ENCODE measurements around the gene EFL1.
A peak's percentile ranks its signal among the peaks of the same experiment; 100 is the strongest.
"Not testable (repeated sequence)": the region's sequence is repeated elsewhere in the genome, so short reads cannot be mapped to it uniquely, and the experiment has no call there.

DNA sequence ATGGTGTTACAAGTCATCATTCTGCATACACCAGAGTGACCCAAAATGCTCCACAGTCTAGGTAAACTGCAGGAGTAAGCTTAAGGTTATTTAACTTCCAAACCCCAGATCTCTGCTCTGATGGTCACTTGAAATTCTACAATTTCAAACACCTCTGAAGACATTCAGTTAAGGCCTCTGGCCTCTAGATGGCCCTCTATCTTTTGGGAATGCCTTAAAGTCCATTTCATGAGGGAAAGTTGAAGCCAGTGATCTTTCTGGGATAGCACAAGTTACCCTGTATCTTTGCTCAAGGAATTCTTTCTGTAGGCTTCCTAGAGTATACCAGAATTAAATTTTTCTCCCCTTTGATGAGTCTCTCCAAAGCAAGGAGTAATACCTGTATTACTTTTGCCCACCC is 18.7 kb upstream of the EFL1 start:
- TF ChIP-seq, protein P1, sequence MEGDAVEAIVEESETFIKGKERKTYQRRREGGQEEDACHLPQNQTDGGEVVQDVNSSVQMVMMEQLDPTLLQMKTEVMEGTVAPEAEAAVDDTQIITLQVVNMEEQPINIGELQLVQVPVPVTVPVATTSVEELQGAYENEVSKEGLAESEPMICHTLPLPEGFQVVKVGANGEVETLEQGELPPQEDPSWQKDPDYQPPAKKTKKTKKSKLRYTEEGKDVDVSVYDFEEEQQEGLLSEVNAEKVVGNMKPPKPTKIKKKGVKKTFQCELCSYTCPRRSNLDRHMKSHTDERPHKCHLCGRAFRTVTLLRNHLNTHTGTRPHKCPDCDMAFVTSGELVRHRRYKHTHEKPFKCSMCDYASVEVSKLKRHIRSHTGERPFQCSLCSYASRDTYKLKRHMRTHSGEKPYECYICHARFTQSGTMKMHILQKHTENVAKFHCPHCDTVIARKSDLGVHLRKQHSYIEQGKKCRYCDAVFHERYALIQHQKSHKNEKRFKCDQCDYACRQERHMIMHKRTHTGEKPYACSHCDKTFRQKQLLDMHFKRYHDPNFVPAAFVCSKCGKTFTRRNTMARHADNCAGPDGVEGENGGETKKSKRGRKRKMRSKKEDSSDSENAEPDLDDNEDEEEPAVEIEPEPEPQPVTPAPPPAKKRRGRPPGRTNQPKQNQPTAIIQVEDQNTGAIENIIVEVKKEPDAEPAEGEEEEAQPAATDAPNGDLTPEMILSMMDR (conservative IDR thresholded peaks at IDR 0.05; ENCODE audit: low read depth in 2 of 2): peak; percentile 11 to 47; a peak in 2 of 4 replicates
- TF ChIP-seq EZH2phosphoT487 (IDR thresholded peaks at IDR 0.05; ENCODE audit: unreplicated experiment); EZH2 (IDR thresholded peaks at IDR 0.05; ENCODE audit: low read depth, unreplicated experiment); ZNF331 (CRISPR knock-in tag; IDR thresholded peaks at IDR 0.05; ENCODE audit: low read depth); CREB1 (CRISPR knock-in tag; IDR thresholded peaks at IDR 0.05; ENCODE audit: low read depth); JUNB (IDR thresholded peaks at IDR 0.05; ENCODE audit: unreplicated experiment); POLR2AphosphoS5 (IDR thresholded peaks at IDR 0.05; ENCODE audit: low read depth); ETS1 (IDR thresholded peaks at IDR 0.05); NANOG (IDR thresholded peaks at IDR 0.05; ENCODE audit: borderline replicate concordance); STAT1 (IDR thresholded peaks at IDR 0.05; ENCODE audit: unreplicated experiment); ZNF114 (CRISPR knock-in tag; IDR thresholded peaks at IDR 0.05); ZNF462 (CRISPR knock-in tag; IDR thresholded peaks at IDR 0.05): not testable (repeated sequence)
- TF ChIP-seq, protein P2, sequence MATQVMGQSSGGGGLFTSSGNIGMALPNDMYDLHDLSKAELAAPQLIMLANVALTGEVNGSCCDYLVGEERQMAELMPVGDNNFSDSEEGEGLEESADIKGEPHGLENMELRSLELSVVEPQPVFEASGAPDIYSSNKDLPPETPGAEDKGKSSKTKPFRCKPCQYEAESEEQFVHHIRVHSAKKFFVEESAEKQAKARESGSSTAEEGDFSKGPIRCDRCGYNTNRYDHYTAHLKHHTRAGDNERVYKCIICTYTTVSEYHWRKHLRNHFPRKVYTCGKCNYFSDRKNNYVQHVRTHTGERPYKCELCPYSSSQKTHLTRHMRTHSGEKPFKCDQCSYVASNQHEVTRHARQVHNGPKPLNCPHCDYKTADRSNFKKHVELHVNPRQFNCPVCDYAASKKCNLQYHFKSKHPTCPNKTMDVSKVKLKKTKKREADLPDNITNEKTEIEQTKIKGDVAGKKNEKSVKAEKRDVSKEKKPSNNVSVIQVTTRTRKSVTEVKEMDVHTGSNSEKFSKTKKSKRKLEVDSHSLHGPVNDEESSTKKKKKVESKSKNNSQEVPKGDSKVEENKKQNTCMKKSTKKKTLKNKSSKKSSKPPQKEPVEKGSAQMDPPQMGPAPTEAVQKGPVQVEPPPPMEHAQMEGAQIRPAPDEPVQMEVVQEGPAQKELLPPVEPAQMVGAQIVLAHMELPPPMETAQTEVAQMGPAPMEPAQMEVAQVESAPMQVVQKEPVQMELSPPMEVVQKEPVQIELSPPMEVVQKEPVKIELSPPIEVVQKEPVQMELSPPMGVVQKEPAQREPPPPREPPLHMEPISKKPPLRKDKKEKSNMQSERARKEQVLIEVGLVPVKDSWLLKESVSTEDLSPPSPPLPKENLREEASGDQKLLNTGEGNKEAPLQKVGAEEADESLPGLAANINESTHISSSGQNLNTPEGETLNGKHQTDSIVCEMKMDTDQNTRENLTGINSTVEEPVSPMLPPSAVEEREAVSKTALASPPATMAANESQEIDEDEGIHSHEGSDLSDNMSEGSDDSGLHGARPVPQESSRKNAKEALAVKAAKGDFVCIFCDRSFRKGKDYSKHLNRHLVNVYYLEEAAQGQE (IDR thresholded peaks at IDR 0.05; ENCODE audit: unreplicated experiment): not testable (repeated sequence)

Data from GM23338 (cell line).